ENCODE results near the gene NPIPA5.
"Not testable (repeated sequence)": the region's sequence is repeated elsewhere in the genome, so short reads cannot be mapped to it uniquely, and the experiment has no call there.

Gene NPIPA5

DNA sequence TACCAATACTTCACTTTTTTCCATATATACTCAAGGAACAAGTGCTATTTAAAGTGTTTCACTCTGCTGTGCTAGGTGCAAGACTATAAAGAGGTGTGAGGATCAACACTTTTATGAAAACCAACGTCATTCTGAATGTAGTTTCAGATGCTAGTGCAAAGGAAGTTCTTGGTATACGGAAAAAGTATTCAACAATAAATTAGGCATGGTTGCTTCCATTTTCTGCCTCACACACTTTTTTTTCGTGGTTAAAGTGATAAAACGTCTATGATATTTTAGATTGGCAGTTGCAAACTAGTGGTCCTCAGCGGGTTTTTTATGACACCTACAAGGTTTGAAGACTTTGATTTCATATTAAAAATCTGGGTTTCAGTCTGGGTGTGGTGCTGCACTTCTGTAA is 11.8 kb upstream of the NPIPA5 start:
- DNase-seq (ENCODE audit: low spot score), result not testable (repeated sequence)

DNA sequence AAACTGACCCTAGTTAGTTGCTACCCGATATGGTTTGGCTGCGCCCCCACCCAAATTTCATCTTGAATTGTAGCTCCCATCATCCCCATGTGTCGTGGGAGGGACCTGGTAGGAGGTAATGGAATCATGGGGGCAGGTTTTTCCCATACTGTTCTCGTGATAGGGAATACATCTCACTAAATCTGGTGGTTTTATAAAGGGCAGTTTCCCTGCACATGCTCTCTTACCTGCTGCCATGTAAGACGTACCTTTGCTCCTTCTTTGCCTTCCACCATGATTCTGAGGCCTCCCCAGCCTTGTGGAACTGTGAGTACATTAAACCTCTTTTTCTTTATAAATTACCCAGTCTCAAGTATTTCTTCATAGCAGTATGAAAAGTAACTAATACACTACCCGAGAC is 10.0 kb upstream of the NPIPA5 start:
- DNase-seq (ENCODE audit: low spot score), result not testable (repeated sequence)

DNA sequence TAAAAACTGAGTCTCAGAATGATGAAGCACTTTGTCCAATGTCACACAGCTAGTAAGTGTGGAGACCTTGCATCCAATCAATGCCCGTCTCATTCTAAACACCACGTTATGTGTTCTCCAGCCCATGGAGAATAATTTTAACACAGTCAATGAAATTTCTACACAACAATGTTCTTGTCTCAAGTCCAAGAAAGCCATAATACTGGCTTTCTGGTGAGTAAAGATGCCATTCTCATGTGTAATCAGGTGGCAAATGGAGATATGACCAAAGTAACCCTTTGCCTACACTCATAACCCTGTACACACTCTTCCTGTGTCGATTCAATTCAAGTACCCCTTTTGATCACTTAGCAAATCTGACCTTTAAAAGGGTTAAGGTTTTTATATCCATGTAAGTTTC is 4.7 kb upstream of the NPIPA5 start:
- DNase-seq (ENCODE audit: low spot score), result not testable (repeated sequence)

DNA sequence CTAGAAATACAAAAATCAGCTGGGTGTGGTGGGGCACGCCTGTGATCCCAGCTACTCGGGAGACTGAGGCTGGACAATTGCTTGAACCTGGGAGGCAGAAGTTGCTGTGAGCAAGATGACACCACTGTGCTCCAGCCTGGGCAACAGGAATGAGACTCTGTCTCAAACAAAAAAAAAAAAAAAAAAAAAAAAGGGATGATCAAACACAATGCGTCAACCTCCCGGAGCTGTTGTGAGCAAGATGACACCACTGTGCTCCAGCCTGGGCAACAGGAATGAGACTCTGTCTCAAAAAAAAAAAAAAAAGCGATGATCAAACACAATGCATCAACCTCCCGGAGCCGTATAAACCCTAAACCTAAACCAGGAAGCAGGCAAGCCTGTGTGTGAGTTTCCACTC is 20.6 kb downstream of the NPIPA5 start:
- not testable (repeated sequence) for DNase-seq (ENCODE audit: low spot score)

DNA sequence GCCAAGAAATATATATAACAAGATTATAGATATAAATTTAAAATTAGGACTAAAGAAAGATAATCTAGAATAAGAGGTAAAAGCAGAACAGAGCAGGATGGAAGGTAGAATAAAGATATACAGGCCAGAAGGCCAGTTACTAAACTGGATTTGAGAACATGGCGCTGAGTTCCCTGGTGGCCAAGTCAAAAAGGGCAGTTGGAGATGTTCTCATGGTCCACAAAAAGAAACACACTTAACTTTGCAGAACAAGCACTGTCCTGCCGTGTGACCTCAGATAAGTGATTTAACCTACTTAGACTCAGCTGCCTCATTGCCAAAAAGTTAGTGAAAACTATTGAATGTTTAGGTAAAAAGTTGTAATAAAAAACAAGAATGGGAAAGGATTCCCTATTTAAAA is 23.2 kb downstream of the NPIPA5 start:
- DNase-seq (ENCODE audit: low spot score), result not testable (repeated sequence)

DNA sequence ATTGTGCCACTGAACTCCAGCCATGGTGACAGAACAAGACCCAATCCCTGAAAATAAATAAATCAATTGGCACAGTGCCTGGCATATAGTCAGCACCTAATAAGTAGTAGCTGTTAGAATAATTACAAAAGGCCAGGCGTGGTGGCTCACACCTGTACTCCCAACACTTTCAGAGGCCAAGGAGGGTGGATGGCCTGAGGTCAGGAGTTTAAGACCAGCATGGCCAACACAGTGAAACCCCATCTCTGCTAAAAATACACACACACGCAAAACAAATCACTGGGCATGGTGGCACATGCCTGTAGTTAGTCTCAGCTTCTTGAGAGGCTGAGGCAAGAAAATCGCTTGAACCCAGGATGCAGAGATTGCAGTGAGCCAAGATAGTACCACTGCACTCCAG is 25.2 kb downstream of the NPIPA5 start:
- DNase-seq (ENCODE audit: low spot score), result not testable (repeated sequence)

DNA sequence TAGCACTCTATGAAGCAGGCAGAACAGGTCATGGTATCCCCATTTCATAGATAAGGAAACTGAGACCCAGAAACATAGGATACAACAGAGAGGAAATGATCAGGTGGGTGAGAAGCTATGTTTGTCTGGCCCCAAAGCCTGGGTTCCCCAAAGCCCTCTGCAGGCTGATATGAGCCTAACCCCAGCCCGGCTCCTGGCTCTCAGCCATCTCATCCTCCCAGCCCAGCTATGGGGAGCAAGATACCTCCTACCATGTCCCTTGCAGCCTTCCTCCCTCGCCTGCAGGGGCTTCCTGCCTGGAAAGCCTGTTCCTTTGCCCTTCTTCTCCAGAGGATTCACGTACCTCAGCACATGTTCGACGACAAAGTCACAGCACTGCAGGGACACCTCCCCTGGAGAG is 26.3 kb downstream of the NPIPA5 start:
- not testable (repeated sequence) for DNase-seq (ENCODE audit: low spot score)

DNA sequence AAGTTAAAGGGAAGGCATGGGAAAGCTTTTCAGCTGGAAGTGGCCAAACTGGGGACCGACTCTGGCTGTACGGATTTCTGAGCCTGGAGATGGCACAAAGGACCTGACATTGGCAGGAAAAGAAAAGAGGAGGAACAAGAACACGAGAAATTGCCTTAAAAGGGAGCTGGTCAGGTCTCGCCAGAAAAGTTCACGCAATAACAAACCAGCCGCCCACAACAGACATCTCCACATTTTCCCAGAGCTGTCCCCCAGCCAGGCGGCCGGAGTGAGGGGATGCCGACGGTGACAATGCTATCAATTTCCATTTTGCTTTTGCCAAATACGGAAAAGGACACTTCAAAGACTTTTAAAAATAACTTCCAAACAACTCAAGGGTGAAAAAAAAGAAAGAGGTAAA is 26.8 kb downstream of the NPIPA5 start:
- DNase-seq (ENCODE audit: low spot score), result not testable (repeated sequence)

DNA sequence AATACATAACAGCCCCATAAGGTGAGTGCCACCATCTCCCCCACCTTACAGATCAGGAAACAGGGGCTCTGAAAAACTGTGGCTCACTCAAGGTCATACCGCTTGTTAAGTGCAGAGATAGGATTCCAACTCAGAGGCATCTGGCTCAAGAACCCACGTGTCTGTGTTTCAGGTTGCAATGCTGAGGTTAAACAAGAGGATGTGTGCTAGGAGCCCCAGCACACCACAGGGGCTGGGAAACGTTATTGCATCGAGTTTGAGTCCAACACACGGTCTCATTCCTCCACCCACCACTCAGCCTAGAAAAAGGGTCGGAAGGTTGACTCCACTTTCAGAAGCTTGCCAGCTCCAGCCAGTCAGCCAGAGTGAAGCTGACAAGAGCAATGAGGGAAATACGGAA is 29.4 kb downstream of the NPIPA5 start:
- not testable (repeated sequence) for DNase-seq (ENCODE audit: low spot score)

DNA sequence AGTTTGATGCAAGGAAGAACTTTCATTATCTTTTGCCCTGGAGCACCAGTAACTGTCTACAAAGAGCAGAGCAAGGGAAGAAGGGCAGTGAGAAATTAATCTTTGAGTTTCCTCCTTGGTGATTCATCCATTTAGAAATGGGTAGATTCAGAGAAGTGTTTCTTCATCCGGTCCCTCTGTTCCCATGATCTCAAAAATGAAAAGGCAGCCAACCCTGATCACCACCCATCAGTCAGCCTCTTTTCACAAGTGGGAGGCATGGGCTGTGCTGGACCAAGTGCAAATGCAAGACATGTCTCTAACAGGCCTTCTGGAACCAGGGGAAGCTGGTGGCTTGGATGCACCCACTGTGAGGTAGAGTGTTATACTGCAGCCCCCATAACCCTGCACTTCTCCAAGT is 35.8 kb downstream of the NPIPA5 start:
- DNase-seq (ENCODE audit: low spot score), result not testable (repeated sequence)

DNA sequence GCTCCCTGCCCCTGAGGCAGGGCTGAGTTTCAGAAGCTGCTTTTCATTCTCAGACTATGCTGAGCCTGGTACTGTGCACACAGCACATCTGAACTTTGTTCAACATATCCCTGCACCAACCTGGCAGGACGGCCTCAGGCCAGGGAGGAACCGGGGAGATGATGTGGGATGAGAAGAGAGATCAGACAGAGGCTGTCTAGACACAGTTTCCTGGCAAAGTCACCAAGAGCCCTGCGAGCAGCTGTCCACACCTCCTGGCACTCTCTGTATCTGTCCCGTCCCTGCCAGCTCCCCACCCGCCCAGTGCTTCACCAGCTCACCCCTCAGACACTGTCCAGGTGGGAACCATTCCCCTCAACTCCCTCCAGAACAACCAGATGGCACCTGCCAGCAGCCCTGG is 39.1 kb downstream of the NPIPA5 start:
- not testable (repeated sequence) for DNase-seq (ENCODE audit: low spot score)

DNA sequence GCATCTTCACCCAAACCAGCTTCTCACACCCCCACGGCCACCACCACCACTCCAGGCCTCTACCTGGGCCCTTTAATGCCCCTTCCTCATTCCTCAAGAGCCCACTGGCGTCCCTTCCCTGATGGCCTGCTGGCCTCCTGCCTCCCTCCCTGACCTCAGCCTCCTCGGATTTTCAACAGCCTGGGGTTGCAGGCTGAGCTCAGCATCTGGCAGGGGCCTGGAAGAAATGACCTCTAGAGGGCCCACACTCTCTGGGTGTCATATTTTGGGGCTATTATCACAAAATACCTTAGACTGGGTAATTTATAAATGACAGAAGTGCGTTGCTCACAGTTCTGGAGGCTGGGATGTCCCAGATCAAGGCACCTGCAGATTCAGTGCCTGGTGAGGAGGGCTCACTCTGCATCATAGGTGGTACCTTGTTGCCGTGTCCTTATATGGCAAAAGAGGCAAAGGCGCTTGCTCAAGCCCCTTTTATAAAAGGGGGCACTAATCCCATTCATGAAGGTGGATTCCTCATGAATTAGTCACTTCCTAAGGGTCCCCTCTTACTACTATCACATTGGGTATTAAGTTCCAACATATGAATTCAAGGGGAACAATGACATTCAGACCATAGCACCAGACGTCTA is 40.0 kb downstream of the NPIPA5 start:
- DNase-seq (ENCODE audit: low spot score), result not testable (repeated sequence)

DNA sequence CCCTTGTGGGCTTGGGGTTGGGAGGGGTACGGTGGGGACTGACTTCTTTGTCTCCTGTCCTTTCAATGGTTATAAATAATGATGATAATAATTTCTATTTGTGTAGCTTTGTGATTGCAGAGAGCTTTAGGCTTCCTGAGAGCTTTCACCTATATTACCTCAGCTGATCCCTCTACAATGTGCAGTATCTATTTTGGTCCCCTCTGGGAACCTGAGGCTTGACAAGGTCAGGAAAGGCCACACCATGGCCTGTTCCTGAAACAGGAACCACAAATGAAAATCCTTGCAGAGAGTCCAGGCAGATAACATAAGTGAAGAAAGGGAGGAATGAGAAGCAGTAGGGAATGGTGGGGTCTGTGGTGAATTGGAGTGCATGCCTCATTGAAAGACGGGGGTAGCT is 42.5 kb downstream of the NPIPA5 start:
- not testable (repeated sequence) for DNase-seq (ENCODE audit: low spot score)

DNA sequence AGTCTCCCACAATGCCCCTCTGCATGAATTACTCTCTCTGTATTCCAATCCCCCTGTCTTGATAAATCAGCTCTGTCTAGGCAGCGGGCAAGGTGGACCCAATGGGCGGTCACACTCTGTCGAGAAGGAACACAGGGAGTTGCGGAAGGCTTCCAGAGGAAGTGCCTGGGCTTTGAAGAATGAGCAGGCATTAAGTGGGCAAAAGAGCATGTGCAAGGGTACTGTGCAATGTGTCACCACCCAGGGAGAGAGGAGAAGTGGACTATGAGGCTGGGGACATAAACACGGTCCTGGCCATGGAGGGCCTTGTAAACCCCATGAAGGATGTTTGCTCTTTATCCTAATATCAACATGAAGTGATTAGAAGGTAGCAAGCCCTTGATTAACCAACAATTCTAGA is 44.1 kb downstream of the NPIPA5 start:
- not testable (repeated sequence) for DNase-seq (ENCODE audit: low spot score)

DNA sequence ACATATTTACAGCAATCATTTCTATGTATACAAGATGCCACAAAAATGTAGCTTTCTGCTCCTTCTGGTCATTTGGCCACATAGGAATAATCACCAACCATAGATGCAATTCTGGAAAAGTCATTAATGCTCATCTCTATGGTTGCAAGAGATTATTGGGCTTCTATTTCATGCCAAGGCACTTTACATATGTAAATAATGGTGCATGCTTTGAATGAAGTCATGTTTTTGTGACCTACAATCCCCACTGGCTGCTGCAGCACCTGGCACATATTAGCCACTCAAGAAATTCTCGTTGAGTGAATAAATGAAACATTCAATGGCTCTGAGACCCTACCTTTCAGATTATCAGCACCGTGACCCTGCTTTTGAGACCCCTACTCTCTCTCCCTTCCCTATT is 47.1 kb downstream of the NPIPA5 start:
- DNase-seq (ENCODE audit: low spot score), result not testable (repeated sequence)

DNA sequence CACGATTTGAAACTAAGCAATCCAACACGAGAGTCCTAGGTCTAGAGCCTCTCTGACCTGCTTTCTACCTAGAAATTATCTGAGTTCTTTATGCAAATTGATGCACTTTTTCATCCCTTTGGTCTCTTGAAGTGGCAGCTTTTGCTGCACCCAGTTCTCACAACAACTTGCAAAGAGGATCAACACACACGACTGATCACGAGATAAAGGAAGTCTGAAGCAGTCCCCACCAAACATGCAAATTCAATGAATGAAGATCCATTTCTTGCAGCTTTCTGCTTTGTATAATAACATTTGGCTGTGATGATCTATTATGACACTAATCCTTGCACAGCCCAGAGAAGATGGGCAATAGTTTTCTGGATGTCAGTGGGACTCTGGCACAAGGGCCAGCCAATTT is 53.1 kb downstream of the NPIPA5 start:
- DNase-seq (ENCODE audit: low spot score), result not testable (repeated sequence)

DNA sequence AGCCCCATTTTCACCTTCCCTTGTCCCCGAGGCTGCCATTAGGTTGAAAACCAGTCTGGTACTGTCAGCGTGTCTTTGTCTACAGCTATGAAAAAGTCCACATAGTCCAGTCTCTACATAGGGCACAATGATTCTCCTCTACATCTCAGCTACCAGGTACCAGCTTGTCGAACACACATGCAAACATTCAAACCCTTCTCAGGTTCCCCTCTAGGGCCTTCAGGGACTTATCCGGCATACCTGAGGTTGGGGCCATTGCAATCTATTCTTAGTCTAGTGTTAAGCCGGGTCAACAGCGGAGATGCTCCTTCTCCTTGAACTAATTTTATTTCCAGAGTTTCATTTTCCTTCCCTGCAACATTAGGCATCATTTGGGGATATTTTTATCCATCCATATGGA is 54.7 kb downstream of the NPIPA5 start:
- DNase-seq (ENCODE audit: low spot score), result not testable (repeated sequence)

DNA sequence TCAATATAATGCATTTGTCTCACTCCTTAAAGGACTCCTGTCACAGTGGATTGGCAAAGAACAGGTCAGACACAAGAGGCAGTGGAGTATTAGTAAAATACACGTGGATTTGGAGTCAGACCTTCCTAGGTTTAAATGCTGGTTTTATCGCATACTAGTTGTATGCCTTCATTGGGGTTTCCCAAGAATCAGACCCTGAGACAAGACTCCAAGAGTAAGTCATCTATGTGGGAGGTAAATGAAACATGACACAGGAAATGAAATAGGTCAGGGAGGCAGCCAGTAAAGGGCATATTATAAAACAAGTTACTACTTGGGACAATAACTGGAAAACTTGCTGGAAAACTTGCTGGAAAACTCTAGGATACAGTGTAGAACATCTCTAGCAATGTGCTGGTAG is 56.9 kb downstream of the NPIPA5 start:
- not testable (repeated sequence) for DNase-seq (ENCODE audit: low spot score)

DNA sequence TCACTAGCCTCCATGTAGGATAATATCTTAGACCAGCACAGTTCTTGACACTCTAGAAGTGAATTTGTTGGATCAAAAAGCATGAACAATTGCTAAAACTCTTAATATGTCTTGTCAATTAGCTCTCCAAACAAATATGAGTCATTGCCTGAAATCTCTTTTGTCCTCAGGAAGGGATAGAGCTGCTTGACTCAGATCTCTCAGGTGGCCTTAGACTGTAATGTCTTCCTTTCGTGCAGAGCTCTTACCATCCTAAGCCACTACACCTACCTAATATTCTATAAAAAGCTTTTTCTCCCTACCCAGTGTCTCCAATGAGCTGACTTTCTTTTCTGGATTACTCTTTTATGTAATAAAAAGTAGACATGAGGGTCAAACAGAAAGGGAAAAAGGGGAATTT is 63.5 kb downstream of the NPIPA5 start:
- not testable (repeated sequence) for DNase-seq (ENCODE audit: low spot score)

Measured in pons (tissue), 1 donor.